Ascending aorta (tissue), 2 donors: ENCODE measurements around the gene KIAA0930. TPM values are rescaled to one million over a fixed set of nuclear protein-coding genes. Genes with fewer than 3 reads are reported as not detected.
"Not testable (repeated sequence)": the region's sequence is repeated elsewhere in the genome, so short reads cannot be mapped to it uniquely, and the experiment has no call there.

Experiments used
- DNase-seq, 2 donors: peaks; one replicate each; pipeline ENCODE4 v3.0.0-alpha.2; 2019; ENCODE audit warnings: low spot score in 2 of 2
- H3K27ac ChIP-seq, 2 donors: fragments of 200-600 bp; sonication (generic); one replicate each; pipeline ENCODE4 v1.5.1; 2016 to 2017; ENCODE audit warnings: mild to moderate bottlenecking in 1 of 2
- H3K27me3 ChIP-seq: fragments of 200-600 bp; sonication (generic); one replicate; pipeline ENCODE4 v1.5.1; 2017
- H3K36me3 ChIP-seq, 2 donors: fragments of 200-600 bp; sonication (generic); one replicate each; pipeline ENCODE4 v1.5.1; 2016
- H3K4me1 ChIP-seq, 2 donors: fragments of 200-600 bp; sonication (generic); one replicate each; pipeline ENCODE4 v1.5.1; 2016 to 2017; ENCODE audit warnings: mild to moderate bottlenecking in 1 of 2
- H3K4me3 ChIP-seq, 2 donors: fragments of 200-600 bp; sonication (generic); one replicate each; pipeline ENCODE4 v1.5.1; 2016 to 2017; ENCODE audit warnings: mild to moderate bottlenecking in 1 of 2
- H3K9me3 ChIP-seq, 2 donors: fragments of 200-600 bp; sonication (generic); one replicate each; pipeline ENCODE4 v1.5.1; 2016
- CTCF ChIP-seq, 3 experiments: fragments of 200-600 bp in 2 of 3; fragments of 450-650 bp in 1 of 3; sonication (generic) in 2 of 3; IDR thresholded peaks; one replicate each; pipeline ENCODE4 v1.5.1; 2016 to 2019; ENCODE audit warnings: antibody characterized with exemption in 3 of 3, mild to moderate bottlenecking in 1 of 3, moderate library complexity in 1 of 3
- intact Hi-C: fragments of 100-400 bp; cut with DNase I; formaldehyde crosslinking; loops from one replicate; pipeline ENCODE4 v1.15.1; 2023
- total RNA-seq: library from RNA; depleted of rRNA; stranded (reverse); fragments of >200 nt; gene quantifications from one replicate; pipeline ENCODE4 v1.1.0, GENCODE V29; 2016

The KIAA0930 gene
- total RNA-seq, 1 donor from 2014 or later: 60.0 TPM

GRCh38 chr22:45280587-45280980 lies 39.9 kb upstream of the KIAA0930 start:
- TF ChIP-seq CTCF (IDR thresholded peaks at IDR 0.05): no peak
- H3K27ac ChIP-seq: peak overlapping the region; percentile 48 to 66
- intact Hi-C loops: loop anchor here (1.0 kb wide), 1 partner anchor 29 kb away; the partner anchor contains the start of gene FAM118A
- no peaks in the 10 kb centered on the region for H3K27me3 ChIP-seq
- no peaks in the 10 kb centered on the region for H3K36me3 ChIP-seq
- no peak overlapping the region for H3K4me3 ChIP-seq
- no peaks in the 10 kb centered on the region for H3K9me3 ChIP-seq
- DNase-seq: no peak
- H3K4me1 ChIP-seq: peaks cover 7 to 24% of the 10 kb centered on the region in 2 donors

GRCh38 chr22:45278125-45278524 lies 37.4 kb upstream of the KIAA0930 start:
- intact Hi-C loops: loop anchor here (10.0 kb wide), 1 partner anchor 57 kb away; no protein-coding TSS in a partner anchor
- no peak overlapping the region for H3K4me3 ChIP-seq
- no peaks in the 10 kb centered on the region for H3K36me3 ChIP-seq
- H3K27me3 ChIP-seq: no peaks in the 10 kb centered on the region
- no peaks in the 10 kb centered on the region for H3K9me3 ChIP-seq
- no peak for DNase-seq
- no peak for TF ChIP-seq CTCF (IDR thresholded peaks at IDR 0.05)
- no peak overlapping the region for H3K27ac ChIP-seq
- peaks cover 0 to 15% of the 10 kb centered on the region in 2 donors for H3K4me1 ChIP-seq

GRCh38 chr22:45277720-45278119 lies 37.0 kb upstream of the KIAA0930 start:
- DNase-seq, H3K27me3 ChIP-seq, H3K36me3 ChIP-seq, H3K27ac ChIP-seq, H3K4me3 ChIP-seq, H3K9me3 ChIP-seq: not testable (repeated sequence)
- intact Hi-C loops: loop anchor here (10.0 kb wide), 1 partner anchor 57 kb away; no protein-coding TSS in a partner anchor
- peaks cover 0 to 15% of the 10 kb centered on the region in 2 donors for H3K4me1 ChIP-seq

- Histone ChIP-seq H3K4me3 (no peak overlapping the region), H3K36me3 (no peaks in the 10 kb centered on the region), H3K4me1 (peaks cover 4 to 26% of the 10 kb centered on the region in 2 donors), H3K9me3 (no peaks in the 10 kb centered on the region), H3K27ac (no peak overlapping the region), H3K27me3 (no peaks in the 10 kb centered on the region)
- intact Hi-C loops: loop anchor here (10.0 kb wide), 1 partner anchor 58 kb away; no protein-coding TSS in a partner anchor
- DNase-seq: no peak
- TF ChIP-seq CTCF (IDR thresholded peaks at IDR 0.05): no peak
Observed at GRCh38 chr22:45276507-45277105, 35.9 kb upstream of the KIAA0930 start.

GRCh38 chr22:45273452-45274075 lies 32.9 kb upstream of the KIAA0930 start:
- Histone ChIP-seq H3K36me3 (no peaks in the 10 kb centered on the region), H3K27me3 (no peaks in the 10 kb centered on the region), H3K4me3 (no peak overlapping the region), H3K9me3 (no peaks in the 10 kb centered on the region), H3K27ac (peak overlapping the region in 1 of 2 donors; percentile 94), H3K4me1 (peaks cover 8 to 27% of the 10 kb centered on the region in 2 donors)
- no peak for DNase-seq
- intact Hi-C loops: loop anchor here (10.0 kb wide), 1 partner anchor 61 kb away; no protein-coding TSS in a partner anchor
- no peak for TF ChIP-seq CTCF (IDR thresholded peaks at IDR 0.05)

- intact Hi-C loops: loop anchor here (10.0 kb wide), 1 partner anchor 62 kb away; no protein-coding TSS in a partner anchor
- H3K9me3 ChIP-seq: no peaks in the 10 kb centered on the region
- peak overlapping the region; percentile 84 to 94 for H3K27ac ChIP-seq
- no peaks in the 10 kb centered on the region for H3K36me3 ChIP-seq
- TF ChIP-seq CTCF (IDR thresholded peaks at IDR 0.05): no peak
- peaks cover 8 to 27% of the 10 kb centered on the region in 2 donors for H3K4me1 ChIP-seq
- H3K27me3 ChIP-seq: no peaks in the 10 kb centered on the region
- no peak for DNase-seq
- no peak overlapping the region for H3K4me3 ChIP-seq
Observed at GRCh38 chr22:45272498-45272897, 31.8 kb upstream of the KIAA0930 start.
